Dedifferentiated amniotic fluid mesenchymal stem cell (primary cell): Measurements from ENCODE around the gene CCR7.
A peak's percentile ranks its signal among the peaks of the same experiment; 100 is the strongest.

Source experiments
- DNase-seq: peaks from one replicate; pipeline ENCODE4 v3.0.0-alpha.2; 2016; ENCODE audit errors: extremely low spot score

The CCR7 gene

GRCh38 chr17:40562838-40563219, 2.4 kb downstream of the CCR7 start:
- no peak for DNase-seq

- no peak for DNase-seq
Observed at GRCh38 chr17:40561871-40562611, 3.2 kb downstream of the CCR7 start.

GRCh38 chr17:40561294-40561870, 3.9 kb downstream of the CCR7 start:
- DNase-seq, result no peak

- DNase-seq, result no peak
Observed at GRCh38 chr17:40560592-40561293, 4.5 kb downstream of the CCR7 start.

- DNase-seq, result peak; percentile 92
Observed at GRCh38 chr17:40559954-40560591, 5.2 kb downstream of the CCR7 start.

- no peak for DNase-seq
Observed at GRCh38 chr17:40559564-40559916, 5.7 kb downstream of the CCR7 start.

- no peak for DNase-seq
Observed at GRCh38 chr17:40558890-40559563, 6.2 kb downstream of the CCR7 start.

- DNase-seq, result no peak
Observed at GRCh38 chr17:40558300-40558889, 6.9 kb downstream of the CCR7 start.

GRCh38 chr17:40557531-40558299, 7.6 kb downstream of the CCR7 start:
- no peak for DNase-seq

- DNase-seq, result no peak
Observed at GRCh38 chr17:40556884-40557414, 8.3 kb downstream of the CCR7 start.

- DNase-seq, result no peak
Observed at GRCh38 chr17:40556198-40556661, 9.0 kb downstream of the CCR7 start.

GRCh38 chr17:40555296-40556190, 9.7 kb downstream of the CCR7 start:
- DNase-seq, result no peak

- no peak for DNase-seq
Observed at GRCh38 chr17:40554646-40555295, 10.5 kb downstream of the CCR7 start.

GRCh38 chr17:40553694-40554534, 11.4 kb downstream of the CCR7 start:
- DNase-seq, result no peak

- no peak for DNase-seq
Observed at GRCh38 chr17:40552806-40553693, 12.2 kb downstream of the CCR7 start.

GRCh38 chr17:40551879-40552768, 13.1 kb downstream of the CCR7 start:
- DNase-seq, result peak; percentile 90
